Measurements from ENCODE around the gene NR6A1. TPM values are rescaled to one million over a fixed set of nuclear protein-coding genes. Genes with fewer than 3 reads are reported as not detected.

NR6A1 gene
- total RNA-seq, 1 experiment from 2014 or later: 164 TPM

GRCh38 chr9:124697326-124698200 lies 73.5 kb downstream of the NR6A1 start (continued):
- TF ChIP-seq ZNF532 (CRISPR knock-in tag; IDR thresholded peaks at IDR 0.05; ENCODE audit: borderline replicate concordance): no peak

DNA sequence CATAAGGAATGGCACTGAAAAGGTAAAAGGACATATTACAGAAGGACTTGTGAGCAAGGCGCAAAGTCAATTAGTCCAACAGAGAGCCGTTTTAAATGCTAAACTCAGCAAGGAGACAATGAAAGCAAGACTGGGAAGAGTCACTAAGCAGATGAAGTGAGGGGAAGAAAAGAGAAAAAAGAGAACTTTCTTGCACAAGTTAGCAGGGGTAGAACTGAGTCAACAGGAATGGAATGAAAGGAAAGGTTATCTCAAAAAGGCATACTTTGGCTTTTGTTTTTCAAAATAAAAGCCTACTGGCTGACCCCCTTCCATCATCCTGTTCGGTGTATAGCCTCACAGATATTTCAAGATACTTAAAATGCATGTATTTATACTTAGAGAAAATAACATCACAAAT lies 75.0 kb downstream of the NR6A1 start:
- ChIA-PET CTCF (interaction anchor here (0.7 kb wide), 2 partner anchors 79 to 164 kb away, joined by 3 read pairs; no protein-coding TSS in a partner anchor), POLR2A (no interaction called here)
- H3K4me1 Mint-ChIP-seq: peaks cover 60% of the 10 kb centered on the region
- H3K27me3 Mint-ChIP-seq (ENCODE audit: low read depth): no peaks in the 10 kb centered on the region
- no peaks in the 10 kb centered on the region for H3K9me3 Mint-ChIP-seq
- H3K4me3 Mint-ChIP-seq: no peak overlapping the region
- TF ChIP-seq, protein P1, sequence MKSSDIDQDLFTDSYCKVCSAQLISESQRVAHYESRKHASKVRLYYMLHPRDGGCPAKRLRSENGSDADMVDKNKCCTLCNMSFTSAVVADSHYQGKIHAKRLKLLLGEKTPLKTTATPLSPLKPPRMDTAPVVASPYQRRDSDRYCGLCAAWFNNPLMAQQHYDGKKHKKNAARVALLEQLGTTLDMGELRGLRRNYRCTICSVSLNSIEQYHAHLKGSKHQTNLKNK (CRISPR knock-in tag; IDR thresholded peaks at IDR 0.05): no peak
- no peak for TF ChIP-seq NFATC4 (CRISPR knock-in tag; IDR thresholded peaks at IDR 0.05)
- no peak for TF ChIP-seq FOXJ3 (CRISPR knock-in tag; IDR thresholded peaks at IDR 0.05; ENCODE audit: borderline replicate concordance)
- no peak for TF ChIP-seq ZNF138 (CRISPR knock-in tag; conservative IDR thresholded peaks at IDR 0.05)
- TF ChIP-seq RELA (CRISPR knock-in tag; IDR thresholded peaks at IDR 0.05; ENCODE audit: borderline replicate concordance): no peak
- TF ChIP-seq ZNF317 (CRISPR knock-in tag; IDR thresholded peaks at IDR 0.05; ENCODE audit: borderline replicate concordance, low read depth): no peak
- no peak for TF ChIP-seq PREB (CRISPR knock-in tag; IDR thresholded peaks at IDR 0.05; ENCODE audit: borderline replicate concordance)
- TF ChIP-seq, protein P2, sequence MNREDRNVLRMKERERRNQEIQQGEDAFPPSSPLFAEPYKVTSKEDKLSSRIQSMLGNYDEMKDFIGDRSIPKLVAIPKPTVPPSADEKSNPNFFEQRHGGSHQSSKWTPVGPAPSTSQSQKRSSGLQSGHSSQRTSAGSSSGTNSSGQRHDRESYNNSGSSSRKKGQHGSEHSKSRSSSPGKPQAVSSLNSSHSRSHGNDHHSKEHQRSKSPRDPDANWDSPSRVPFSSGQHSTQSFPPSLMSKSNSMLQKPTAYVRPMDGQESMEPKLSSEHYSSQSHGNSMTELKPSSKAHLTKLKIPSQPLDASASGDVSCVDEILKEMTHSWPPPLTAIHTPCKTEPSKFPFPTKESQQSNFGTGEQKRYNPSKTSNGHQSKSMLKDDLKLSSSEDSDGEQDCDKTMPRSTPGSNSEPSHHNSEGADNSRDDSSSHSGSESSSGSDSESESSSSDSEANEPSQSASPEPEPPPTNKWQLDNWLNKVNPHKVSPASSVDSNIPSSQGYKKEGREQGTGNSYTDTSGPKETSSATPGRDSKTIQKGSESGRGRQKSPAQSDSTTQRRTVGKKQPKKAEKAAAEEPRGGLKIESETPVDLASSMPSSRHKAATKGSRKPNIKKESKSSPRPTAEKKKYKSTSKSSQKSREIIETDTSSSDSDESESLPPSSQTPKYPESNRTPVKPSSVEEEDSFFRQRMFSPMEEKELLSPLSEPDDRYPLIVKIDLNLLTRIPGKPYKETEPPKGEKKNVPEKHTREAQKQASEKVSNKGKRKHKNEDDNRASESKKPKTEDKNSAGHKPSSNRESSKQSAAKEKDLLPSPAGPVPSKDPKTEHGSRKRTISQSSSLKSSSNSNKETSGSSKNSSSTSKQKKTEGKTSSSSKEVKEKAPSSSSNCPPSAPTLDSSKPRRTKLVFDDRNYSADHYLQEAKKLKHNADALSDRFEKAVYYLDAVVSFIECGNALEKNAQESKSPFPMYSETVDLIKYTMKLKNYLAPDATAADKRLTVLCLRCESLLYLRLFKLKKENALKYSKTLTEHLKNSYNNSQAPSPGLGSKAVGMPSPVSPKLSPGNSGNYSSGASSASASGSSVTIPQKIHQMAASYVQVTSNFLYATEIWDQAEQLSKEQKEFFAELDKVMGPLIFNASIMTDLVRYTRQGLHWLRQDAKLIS (CRISPR knock-in tag; IDR thresholded peaks at IDR 0.05; ENCODE audit: borderline replicate concordance): no peak
- TF ChIP-seq ZNF121 (CRISPR knock-in tag; IDR thresholded peaks at IDR 0.05): no peak
- no peak for TF ChIP-seq FOXK1 (CRISPR knock-in tag; IDR thresholded peaks at IDR 0.05)
- TF ChIP-seq E2F5 (CRISPR knock-in tag; IDR thresholded peaks at IDR 0.05): no peak
- no peak for TF ChIP-seq AR (CRISPR knock-in tag; IDR thresholded peaks at IDR 0.05)
- DNase-seq (ENCODE audit: low spot score) (no peak), ATAC-seq (peak; percentile 27; the same call in 1 of the 2 replicates)
- peak overlapping the region; percentile 86 for H3K27ac Mint-ChIP-seq
- no peaks in the 10 kb centered on the region for H3K36me3 Mint-ChIP-seq

Measured in WTC11 (cell line).